Suprapubic skin (tissue), 3 donors: ENCODE measurements around the gene RCOR1.

Source experiments
- CTCF ChIP-seq, 2 donors: fragments of 200-600 bp in 1 of 2; fragments of 450-650 bp in 1 of 2; sonication (generic) in 1 of 2; IDR thresholded peaks; one replicate each; pipeline ENCODE4 v1.5.1; 2016 to 2019; ENCODE audit warnings: antibody characterized with exemption in 2 of 2, mild to moderate bottlenecking in 1 of 2, moderate library complexity in 1 of 2
- POLR2AphosphoS5 ChIP-seq, 3 donors: sonication (generic); formaldehyde crosslinking; IDR thresholded peaks; one replicate each; pipeline ENCODE4 v1.6.1; 2017; ENCODE audit warnings: antibody characterized with exemption in 3 of 3

DNA sequence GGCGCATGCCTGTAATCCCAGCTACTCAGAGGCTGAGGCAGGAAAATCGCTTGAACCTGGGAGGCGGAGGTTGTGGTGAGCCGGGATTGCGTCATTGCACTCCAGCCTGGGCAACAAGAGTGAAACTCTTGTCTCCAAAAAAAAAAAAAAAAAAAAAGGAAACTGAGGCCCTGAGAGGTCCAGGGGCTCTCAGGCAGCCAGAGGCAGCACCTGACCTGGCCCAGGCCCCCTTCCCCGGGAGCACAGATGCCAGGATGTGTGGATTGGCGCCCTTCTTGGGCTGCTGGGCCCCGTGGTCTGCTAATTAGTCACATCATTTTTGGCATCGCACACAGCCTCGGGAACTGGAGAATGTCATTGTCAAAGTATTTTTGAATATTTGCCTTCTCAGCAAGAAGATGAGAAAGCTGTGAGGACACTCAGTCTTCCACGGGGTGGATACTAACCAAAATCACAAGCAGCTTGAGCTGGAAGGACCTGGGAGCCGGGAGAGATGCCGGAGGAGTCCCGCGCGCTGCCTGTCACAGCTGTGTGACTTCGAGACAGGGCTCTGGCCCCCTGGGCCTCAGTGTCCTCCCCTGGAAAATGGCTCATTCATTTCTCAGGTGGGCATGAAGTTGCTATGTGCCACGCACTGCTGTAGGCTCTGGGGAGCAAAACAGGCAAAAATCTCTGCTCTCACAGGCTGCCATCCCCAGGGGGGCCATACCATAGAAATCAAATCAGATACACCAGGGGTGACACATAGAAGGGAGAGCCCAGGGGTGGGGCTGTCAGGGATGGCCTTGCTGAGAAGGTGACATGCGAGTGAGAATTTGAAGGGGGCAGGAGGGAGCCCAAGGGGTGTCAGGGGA lies 12.5 kb upstream of the RCOR1 start:
- TF ChIP-seq POLR2AphosphoS5 (IDR thresholded peaks at IDR 0.05) (no peak), CTCF (IDR thresholded peaks at IDR 0.05) (no peak)
